Activated T-cell treated with anti-CD3 and anti-CD28 coated beads for 4 hours (primary cell): ENCODE measurements around the gene ITLN2.
"Not testable (repeated sequence)": the region's sequence is repeated elsewhere in the genome, so short reads cannot be mapped to it uniquely, and the experiment has no call there.

Experiments
- DNase-seq: peaks from one replicate; pipeline ENCODE4 v3.0.0-alpha.2; 2020

Gene ITLN2

GRCh38 chr1:160954158-160955104 is at the start of gene ITLN2:
Gene ITLN2, minus strand, starts transcription at chr1:160954809. Its CDS starts 68 bp downstream, at chr1:160954741.
- DNase-seq, result peak; percentile 22

- DNase-seq, result no peak
Observed at GRCh38 chr1:161001525-161001924, 46.9 kb upstream of the ITLN2 start.

DNA sequence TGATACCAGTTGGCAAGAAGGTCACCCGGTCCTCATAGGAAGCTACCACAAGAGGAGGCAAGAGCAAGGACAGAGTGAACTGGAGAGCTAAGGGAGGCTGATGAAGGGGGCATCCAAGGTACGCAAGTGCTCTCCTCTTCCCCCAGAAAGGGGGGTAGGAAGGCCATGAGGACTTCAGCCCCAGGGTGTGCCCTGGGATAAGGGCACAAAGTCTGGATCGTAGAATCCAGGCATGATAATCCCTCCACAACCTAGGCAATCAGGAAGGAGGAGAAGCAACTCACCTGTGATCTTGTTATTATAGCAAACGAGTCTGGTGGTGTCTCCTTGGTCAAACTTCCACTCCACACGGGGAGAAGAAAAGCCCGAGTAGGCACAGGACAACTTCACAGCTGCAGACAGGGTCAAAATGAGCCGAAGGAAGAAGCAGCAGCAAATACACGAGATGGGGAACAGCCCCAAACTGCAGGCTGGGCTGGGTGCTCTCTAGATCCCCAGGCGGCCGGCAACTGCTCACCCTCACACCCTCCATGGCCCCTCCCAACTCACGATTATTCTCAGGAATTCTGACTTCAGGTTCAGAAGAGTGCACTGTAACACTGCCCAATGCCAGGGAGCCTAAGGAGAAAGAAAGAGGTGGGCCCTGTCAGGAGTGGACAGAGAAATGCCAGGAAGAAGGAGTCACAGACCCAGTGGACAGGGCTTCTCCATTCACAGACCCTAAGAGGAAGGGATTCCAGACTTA is 46.3 kb upstream of the ITLN2 start:
- DNase-seq, result no peak

DNA sequence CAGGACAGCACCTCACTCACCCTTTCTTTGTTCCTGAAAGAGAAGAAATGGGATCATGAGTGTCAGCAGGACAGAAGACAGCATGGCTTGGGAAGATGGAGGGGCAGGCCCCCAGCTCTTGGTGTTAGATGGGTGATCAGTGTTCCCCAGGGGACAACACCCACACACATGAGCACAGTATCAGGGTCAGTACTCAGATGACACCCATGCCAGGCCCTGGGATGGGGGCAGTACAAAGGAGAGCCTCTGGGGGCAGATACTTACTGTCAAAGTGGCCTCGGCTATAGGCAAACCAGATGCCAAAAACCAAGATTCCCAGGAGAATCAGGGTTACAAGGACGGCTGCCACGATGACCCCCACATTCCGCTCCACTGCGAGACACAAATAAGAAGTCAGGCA is 44.8 kb upstream of the ITLN2 start:
- no peak for DNase-seq

- peak; percentile 27 for DNase-seq
Observed at GRCh38 chr1:160997323-160998038, 42.9 kb upstream of the ITLN2 start.

- DNase-seq, result no peak
Observed at GRCh38 chr1:160996178-160996577, 41.6 kb upstream of the ITLN2 start.

DNA sequence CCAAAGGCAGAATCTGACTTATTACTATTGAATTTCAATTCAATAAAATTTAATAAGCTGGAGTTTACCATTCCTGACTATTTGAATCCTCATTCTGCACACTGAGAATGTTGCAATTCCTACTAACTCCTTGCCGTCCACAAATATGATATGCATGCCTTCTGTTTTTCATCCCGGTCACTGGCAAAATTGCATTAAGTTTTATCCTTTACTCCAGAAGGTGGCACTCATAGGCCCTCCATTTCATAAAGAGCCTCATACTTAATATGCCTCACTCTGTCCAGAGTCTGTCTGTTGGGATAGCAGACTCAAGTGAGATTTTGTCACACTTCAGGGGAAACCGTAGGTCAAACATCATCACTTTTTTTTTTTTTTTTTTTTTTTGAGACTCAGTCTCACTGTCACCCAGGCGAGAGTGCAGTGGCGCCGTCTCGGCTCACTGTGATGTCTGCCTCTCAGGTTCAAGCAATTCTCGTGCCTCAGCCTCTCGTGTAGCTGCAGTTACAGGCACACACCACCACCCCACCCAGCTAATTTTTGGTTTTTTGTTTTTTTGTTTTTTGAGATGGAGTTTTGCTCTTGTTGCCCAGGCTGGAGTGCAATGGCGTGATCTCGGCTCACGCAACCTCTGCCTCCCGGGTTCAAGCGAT is 39.1 kb upstream of the ITLN2 start:
- no peak for DNase-seq

DNA sequence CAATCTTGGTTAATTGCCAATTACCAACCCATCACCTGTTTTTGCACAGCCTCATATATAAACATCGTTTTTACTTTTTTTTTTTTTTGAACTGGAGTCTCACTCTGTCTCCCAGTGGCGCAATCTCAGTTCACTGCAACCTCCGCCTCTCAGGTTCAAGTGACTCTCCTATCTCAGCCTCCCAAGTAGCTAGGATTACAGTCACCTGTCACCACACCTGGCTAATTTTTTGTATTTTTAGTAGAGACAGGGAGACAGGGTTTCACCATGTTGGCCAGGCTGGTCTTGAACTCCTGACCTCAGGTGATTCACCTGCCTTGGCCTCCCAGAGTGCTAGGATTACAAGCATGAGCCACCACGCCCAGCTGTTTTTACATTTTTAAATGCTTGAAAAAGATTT is 37.4 kb upstream of the ITLN2 start:
- not testable (repeated sequence) for DNase-seq

DNA sequence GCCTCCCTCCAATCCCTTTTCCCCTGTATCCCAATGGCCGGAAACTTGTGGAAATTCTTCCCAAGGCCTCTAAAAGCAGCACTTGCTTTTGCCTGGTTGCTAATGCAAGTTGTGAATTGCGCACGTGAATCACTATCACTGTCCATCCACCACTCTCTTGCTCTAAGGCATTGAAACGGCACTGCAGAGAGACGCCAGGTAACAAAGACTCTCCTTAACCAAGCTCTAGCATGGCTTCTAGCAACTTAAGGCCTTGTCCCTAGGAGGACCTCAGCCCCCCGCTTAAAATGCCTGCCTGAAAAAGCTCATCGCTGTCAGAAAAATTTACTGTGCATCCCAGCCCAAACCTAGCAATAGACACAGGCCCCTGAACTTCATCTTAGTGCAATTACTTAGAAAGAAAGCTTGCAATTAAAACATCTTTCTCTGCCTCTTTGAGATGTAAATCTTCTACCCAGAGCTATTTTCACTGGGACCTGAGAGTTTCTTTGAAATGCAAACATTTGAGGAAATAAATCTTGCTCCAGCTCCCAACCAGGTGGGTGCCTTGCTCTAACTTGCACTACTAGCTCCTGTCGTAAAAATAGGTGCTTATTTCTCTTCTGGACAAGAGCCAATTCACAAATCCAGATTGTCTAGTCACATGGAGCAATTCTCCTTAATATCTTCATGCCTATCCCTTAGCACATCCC is 32.9 kb upstream of the ITLN2 start:
- no peak for DNase-seq

DNA sequence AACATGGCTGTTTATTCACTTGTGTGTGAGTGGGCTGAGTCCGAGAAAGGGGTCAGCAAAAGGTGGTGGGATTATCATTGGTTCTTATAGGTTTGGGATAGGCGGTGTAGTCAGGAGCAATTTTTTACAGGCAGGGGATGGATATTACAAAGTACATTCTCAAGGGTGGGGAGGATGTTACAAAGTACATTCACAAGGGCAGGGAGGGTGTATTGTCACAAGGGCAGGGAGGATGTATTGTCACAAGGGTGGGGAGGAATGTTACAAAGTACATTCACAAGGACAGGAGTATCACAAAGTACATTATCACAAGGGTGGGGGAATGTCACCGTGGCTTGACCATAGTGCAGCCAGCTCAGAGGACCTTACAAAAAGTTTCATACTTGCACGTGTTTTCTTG is 31.1 kb upstream of the ITLN2 start:
- DNase-seq, result no peak

DNA sequence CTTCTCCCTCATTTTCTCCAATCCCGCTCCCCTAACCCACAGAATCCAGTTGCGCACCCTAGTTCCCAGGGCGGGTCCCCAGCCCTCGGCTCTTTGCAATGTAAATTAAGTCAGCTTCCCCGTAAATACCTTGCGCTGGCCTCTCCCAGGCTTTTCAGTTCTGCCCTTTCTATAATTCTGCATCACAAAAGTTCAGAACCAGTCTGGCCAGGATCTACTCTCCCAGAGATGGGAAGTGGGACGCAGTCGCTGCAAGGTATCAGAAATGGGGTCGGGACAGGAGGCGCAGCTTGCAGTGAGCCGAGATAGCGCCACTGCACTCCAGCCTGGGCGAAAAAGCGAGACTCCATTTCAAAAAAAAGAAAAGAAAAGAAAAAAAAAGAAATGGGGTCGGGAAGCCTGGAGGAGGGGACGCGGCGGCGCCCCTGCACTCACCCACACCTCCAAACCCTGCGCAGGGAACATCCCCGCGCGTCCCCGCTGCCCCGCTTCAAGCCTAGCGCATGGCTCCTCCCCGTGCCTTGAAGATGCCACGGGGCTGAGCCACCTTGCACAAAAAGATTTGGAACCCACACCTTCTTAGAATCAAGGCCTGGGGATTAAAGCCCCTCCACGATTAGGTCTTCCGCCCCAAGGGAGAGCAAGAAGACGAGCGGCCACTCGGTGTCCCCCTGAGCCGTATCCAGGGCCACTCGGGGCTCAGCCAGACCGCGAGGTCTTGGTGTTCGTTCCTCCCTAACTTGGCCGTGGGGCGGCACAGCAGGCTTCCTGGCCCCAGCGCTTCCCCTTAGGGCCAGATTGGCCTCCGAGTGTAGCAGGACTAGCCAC is 27.2 kb upstream of the ITLN2 start:
- no peak for DNase-seq

DNA sequence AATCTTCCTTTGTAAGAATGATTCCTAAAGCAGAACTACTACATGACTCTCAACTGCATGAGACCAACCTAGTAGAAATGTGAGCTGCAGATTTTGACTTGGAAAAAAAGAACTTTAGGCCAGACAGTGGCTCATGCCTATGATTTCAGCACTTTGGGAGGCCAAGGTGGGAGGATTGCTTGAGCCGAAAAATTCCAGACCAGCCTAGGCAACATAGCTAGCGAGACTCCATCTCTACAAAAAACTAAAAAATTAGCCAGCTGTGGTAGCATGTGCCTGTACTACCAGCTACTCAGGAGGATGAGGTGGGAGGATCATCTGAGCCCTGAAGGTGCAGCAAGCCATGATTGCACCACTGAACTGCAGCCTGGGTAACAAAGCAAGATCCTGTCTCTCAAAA is 24.7 kb upstream of the ITLN2 start:
- no peak for DNase-seq

- no peak for DNase-seq
Observed at GRCh38 chr1:160978510-160978927, 23.9 kb upstream of the ITLN2 start.

GRCh38 chr1:160975026-160975425 is 20.4 kb upstream of the ITLN2 start:
- DNase-seq, result no peak

DNA sequence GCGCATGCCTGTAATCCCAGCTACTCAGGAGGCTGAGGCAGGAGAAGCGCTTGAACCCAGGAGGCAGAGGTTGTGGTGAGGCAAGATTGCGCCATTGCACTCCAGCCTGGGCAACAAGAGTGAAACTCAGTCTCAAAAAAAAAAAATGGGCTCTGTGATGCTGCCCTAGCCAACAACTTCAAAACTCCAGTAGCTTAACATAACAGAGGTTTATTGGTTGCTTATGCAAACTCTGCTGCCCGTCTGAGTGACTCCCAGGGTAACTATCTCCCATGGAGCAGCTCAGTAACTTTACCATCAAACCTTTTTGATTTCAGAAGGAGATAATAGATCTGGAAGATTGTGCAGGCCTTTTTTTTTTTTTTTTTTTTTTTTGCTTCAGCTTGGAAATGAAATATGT is 18.9 kb upstream of the ITLN2 start:
- no peak for DNase-seq

DNA sequence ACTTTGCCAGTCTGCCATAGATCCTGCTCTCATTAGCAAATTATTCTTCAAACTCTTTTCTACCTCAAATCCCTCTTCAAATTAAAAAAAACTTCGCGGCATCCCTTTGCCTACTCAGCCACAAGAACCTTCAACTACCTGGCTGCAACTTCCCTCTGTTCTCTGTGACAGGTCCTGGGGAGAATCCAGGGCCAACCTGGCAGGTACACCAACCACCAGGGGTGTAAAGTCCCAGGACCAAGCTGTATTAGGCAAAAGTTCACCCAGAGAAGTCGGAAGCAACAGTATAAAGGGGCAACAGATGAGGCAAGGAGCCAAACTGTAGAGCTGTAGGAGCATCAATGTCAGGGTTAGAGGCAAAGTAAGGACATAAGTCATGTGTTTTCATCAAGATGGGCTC is 18.3 kb upstream of the ITLN2 start:
- DNase-seq, result no peak

DNA sequence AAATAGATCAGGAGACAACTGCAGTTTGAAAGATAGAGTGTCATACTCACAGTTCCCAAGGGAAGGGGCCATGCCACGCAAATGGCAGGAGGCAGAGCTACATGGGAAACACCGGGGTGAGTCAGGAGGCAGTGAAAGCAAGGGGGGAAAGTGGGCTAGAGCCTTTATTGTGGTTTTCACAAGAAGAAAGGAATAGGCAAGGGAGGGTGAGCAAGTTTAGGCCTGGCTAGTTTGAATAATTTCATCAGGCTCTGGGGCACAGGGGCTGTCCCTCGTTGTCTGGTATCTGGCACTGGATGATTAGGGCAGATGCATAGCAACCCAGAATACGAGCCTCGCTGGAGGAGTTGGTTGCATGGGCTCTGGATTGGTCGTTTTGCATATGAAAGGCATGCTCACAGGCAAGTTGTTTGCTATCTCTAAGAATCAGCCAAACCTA is 17.0 kb upstream of the ITLN2 start:
- no peak for DNase-seq

GRCh38 chr1:160963521-160963920 is 8.9 kb upstream of the ITLN2 start:
- no peak for DNase-seq

GRCh38 chr1:160961419-160961818 is 6.8 kb upstream of the ITLN2 start:
- no peak for DNase-seq

DNA sequence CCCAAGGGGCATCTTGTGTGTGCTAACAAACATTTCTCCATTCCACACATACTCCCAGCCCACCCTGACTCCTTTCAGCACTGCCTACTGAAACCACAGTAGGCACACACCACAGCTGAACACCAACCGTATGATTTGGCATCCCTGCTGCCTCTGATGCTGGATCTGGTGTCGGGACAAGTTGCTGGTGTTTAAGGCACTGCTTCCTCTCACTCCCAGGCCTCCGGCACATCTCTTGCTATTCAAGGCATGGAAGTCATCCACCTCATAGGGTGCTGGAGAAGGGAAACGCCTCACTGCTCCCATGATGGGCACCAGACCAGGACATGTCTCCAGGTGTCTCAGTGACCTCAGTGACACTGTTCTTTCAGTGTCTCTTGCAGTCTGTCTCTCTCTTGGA is 2.4 kb upstream of the ITLN2 start:
- no peak for DNase-seq

GRCh38 chr1:160953030-160953429 is 1.6 kb downstream of the ITLN2 start:
- DNase-seq, result no peak
